Measurements from ENCODE around the gene UVRAG. TPM values are rescaled to one million over a fixed set of nuclear protein-coding genes. Genes with fewer than 3 reads are reported as not detected.

Gene UVRAG
- total RNA-seq, 1 donor: 16.2 TPM

- DNase-seq (ENCODE audit: low read depth in 2 of 3, low spot score in 2 of 3): no peak
Observed at GRCh38 chr11:75783416-75784084, 31.5 kb upstream of the UVRAG start.

DNA sequence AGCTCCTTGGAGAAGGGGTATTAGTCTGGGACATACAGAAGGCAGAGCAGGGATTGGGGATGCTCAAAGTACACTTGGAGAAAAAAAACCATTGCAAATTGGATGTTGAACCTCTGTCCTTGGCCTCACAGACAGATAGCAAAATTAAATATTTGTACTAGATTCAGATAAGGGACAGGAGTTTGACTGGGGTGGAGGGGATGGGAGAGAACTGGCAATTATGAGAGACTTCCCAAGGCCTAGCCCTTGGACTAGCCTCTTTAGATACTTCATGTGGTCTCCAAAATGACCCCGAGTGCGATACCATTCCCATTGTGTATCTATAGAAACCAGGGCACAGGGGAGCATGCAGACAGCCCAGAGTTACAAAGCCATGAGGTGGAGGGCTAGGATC, 30.9 kb upstream of the UVRAG start:
- DNase-seq (ENCODE audit: low read depth in 2 of 3, low spot score in 2 of 3): no peak

DNA sequence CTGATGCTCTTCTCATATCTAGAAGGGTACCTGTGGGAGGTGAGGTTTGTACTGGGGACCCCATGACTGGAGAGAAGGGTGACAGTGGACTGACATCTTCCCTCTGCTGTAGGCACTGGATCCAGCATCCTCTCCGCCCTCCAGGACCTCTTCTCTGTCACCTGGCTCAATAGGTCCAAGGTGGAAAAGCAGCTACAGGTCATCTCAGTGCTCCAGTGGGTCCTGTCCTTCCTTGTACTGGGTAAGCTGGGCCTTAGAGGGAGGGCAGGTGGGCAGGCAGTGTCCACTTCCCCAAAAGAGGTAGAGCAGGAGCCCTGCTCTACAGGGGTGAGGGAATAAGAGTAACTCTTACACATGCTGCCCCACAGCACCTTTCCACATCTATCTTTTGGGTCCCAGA, 30.5 kb upstream of the UVRAG start:
- no peak for DNase-seq (ENCODE audit: low read depth in 2 of 3, low spot score in 2 of 3)

GRCh38 chr11:75785187-75785586, 29.8 kb upstream of the UVRAG start:
- no peak for DNase-seq (ENCODE audit: low read depth in 2 of 3, low spot score in 2 of 3)

- no peak for DNase-seq (ENCODE audit: low read depth in 2 of 3, low spot score in 2 of 3)
Observed at GRCh38 chr11:75786101-75786736, 28.8 kb upstream of the UVRAG start.

DNA sequence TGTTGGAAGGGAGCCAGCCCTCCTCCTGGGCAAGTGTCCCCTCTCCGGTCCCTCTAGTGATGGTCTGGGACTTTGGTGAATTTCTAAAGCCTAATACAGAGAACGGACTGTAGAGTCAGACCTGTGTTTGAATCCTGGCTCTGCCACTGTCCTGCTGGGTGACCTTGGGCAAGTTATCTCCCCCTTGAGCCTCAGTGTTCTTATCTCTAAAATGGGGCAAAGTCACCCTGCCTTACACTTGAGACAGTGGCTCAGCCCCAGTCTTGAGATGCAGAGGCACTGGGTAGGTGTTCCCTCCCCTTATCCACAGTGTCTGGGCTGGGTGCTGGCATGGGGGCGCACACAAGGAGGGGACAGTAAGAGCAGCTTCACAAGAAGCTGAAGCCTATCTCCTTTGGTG, 25.5 kb upstream of the UVRAG start:
- no peak for DNase-seq (ENCODE audit: low read depth in 2 of 3, low spot score in 2 of 3)

DNA sequence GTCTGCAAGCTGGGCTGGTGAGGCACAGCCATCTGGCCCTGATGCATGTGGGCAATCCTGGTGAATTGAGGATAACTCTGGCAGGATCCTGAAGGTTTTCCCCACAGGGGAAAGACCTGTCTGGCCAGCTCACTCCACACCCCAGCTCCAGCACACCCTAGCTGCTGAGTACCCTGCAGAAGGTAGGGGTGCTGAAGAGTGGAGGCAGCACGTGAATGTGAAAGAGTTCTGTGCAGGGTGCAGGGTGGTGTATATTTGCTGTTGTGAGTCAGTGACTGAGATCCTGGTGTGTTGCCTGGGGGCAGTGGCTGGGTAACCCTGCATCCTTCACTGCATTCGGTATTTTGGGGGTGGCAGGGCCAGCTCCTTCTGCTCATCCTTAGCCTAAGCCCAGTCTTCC, 24.0 kb upstream of the UVRAG start:
- no peak for DNase-seq (ENCODE audit: low read depth in 2 of 3, low spot score in 2 of 3)

- no peak for DNase-seq (ENCODE audit: low read depth in 2 of 3, low spot score in 2 of 3)
Observed at GRCh38 chr11:75792127-75792731, 22.8 kb upstream of the UVRAG start.

- no peak for DNase-seq (ENCODE audit: low read depth in 2 of 3, low spot score in 2 of 3)
Observed at GRCh38 chr11:75792997-75793800, 21.8 kb upstream of the UVRAG start.

DNA sequence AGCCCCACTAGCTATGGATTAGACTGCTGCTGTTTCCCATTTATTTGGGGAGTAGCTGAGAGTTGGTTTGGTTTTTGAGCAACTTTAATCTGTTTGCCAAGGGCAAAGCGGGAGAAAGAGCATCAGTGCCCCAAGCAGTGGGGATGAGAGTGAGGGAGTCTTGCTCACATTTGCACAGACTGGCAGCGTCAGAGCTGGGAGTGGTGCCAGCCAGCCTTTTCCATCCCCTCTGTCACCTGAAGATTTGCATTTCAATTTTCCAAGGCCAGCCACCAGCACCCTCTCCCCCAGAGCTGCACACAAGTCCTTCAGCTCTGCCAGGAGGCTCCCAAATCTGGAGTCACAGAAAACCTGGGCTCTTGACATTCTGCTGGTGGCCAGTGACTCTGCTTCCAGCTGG, 21.0 kb upstream of the UVRAG start:
- no peak for DNase-seq (ENCODE audit: low read depth in 2 of 3, low spot score in 2 of 3)

DNA sequence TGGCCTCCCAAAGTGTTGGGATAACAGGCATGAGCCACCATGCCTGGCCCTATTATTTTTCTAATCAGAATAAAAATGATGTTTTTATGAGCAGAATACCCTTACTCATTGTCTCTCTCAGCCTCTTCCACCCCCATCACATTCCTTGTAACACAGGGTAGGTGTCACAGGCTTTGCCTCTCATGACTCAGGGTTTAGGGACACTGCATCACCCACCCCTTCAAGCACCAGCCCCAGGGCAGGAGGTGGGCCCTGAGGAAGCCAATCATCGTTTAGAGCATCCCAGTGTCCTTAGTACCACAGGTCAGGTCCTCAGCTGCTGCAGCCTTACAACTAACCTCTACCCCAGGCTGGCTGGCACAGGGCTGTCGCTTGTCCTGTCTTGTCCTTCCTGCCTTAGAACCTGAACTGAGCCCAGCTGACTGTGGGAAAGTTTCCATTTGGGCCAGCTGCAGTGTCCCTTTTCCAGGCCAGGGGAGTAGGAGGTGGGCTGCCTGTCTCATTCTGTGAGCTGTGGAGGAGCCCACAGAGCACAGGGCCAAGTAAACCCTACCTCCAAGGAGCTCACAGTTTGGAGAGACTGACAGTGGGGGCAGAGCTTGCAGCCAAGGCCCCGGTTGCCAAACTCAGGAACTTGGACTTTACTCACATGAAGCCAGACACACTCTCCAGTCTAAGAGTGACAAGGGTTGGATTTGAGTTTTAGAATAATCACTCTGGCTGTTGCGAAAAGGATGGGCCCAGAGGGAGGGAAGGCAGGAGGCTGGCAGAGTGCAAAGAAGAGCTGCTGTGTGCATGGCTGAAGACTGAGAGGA, 19.5 kb upstream of the UVRAG start:
- DNase-seq (ENCODE audit: low read depth in 2 of 3, low spot score in 2 of 3): no peak

GRCh38 chr11:75796091-75796435, 18.9 kb upstream of the UVRAG start:
- DNase-seq (ENCODE audit: low read depth in 2 of 3, low spot score in 2 of 3): no peak

GRCh38 chr11:75797116-75797515, 17.9 kb upstream of the UVRAG start:
- DNase-seq (ENCODE audit: low read depth in 2 of 3, low spot score in 2 of 3): no peak

- DNase-seq (ENCODE audit: low read depth in 2 of 3, low spot score in 2 of 3): no peak
Observed at GRCh38 chr11:75797792-75798191, 17.2 kb upstream of the UVRAG start.

GRCh38 chr11:75800136-75800675, 14.8 kb upstream of the UVRAG start:
- no peak for DNase-seq (ENCODE audit: low read depth in 2 of 3, low spot score in 2 of 3)

GRCh38 chr11:75800728-75801361, 14.2 kb upstream of the UVRAG start:
- DNase-seq (ENCODE audit: low read depth in 2 of 3, low spot score in 2 of 3): no peak

DNA sequence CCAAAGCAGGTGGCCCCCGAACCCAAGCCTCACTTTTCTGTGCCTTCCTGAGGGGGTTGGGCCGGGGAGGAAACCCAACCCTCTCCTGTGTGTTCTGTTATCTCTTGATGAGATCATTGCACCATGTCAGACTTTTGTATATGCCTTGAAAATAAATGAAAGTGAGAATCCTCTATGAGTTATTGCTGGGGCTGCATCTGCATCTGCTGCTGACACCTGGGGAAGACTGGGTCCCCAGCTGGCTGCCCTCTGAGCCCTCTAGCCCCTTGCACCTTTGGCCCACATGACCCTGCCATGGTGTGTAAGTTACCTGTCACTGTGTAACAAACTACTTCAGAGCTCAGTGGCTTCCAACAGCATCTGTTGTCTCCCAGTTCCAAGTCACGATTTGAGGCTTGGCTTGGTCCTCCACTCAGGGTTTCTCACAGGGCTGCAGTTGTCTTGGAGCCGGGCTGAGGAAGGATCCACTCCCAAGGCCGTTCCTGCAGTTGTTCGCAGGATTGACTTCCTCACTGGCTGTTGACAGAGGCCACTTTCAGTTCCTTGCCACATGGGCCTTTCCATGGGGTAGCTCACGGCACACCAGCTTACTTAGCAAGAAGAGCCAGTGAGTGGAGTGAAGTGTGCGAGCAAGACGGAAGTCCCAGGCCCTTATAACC, 13.5 kb upstream of the UVRAG start:
- DNase-seq (ENCODE audit: low read depth in 2 of 3, low spot score in 2 of 3): no peak

GRCh38 chr11:75802021-75802912, 12.7 kb upstream of the UVRAG start:
- DNase-seq (ENCODE audit: low read depth in 2 of 3, low spot score in 2 of 3): no peak

Data from hematopoietic multipotent progenitor cell (in vitro differentiated cells).